GM21423 (cell line): ENCODE results near the gene GSKIP.
"Not testable (repeated sequence)": the region's sequence is repeated elsewhere in the genome, so short reads cannot be mapped to it uniquely, and the experiment has no call there.

Source experiments
- ATAC-seq: cut with Tn5 transposase; IDR thresholded peaks from one replicate; pipeline ENCODE4 v1.9.1; 2021; ENCODE audit warnings: mild to moderate bottlenecking, moderate library complexity; ENCODE audit not compliant: unreplicated experiment

Gene GSKIP

GRCh38 chr14:96362965-96363750 lies at the start of gene GSKIP, which contains the start of gene ATG2B:
Gene GSKIP, plus strand, starts transcription at chr14:96363526. Its CDS starts 18,722 bp downstream, at chr14:96382248.
Gene ATG2B, minus strand, starts transcription at chr14:96363341. Its CDS starts 365 bp downstream, at chr14:96362976.
- peak; percentile 72 for ATAC-seq

- ATAC-seq = no peak
Measured at GRCh38 chr14:96316087-96316486, 47.2 kb upstream of the GSKIP start.

- no peak for ATAC-seq
Measured at GRCh38 chr14:96318836-96319235, 44.5 kb upstream of the GSKIP start.

- ATAC-seq = no peak
Measured at GRCh38 chr14:96320605-96321004, 42.7 kb upstream of the GSKIP start.

- ATAC-seq = no peak
Measured at GRCh38 chr14:96324219-96324618, 39.1 kb upstream of the GSKIP start.

- no peak for ATAC-seq
Measured at GRCh38 chr14:96338551-96338950, 24.8 kb upstream of the GSKIP start.

- ATAC-seq = no peak
Measured at GRCh38 chr14:96341323-96341722, 22.0 kb upstream of the GSKIP start.

GRCh38 chr14:96345669-96346068 lies 17.7 kb upstream of the GSKIP start:
- no peak for ATAC-seq

GRCh38 chr14:96347957-96348356 lies 15.4 kb upstream of the GSKIP start:
- not testable (repeated sequence) for ATAC-seq

GRCh38 chr14:96349286-96350075 lies 13.8 kb upstream of the GSKIP start:
- ATAC-seq = no peak

- ATAC-seq = no peak
Measured at GRCh38 chr14:96351986-96352385, 11.3 kb upstream of the GSKIP start.

- no peak for ATAC-seq
Measured at GRCh38 chr14:96352708-96353107, 10.6 kb upstream of the GSKIP start.

GRCh38 chr14:96354246-96354645 lies 9.1 kb upstream of the GSKIP start:
- no peak for ATAC-seq

- ATAC-seq = no peak
Measured at GRCh38 chr14:96357216-96357615, 6.1 kb upstream of the GSKIP start.

GRCh38 chr14:96359959-96360358 lies 3.4 kb upstream of the GSKIP start:
- ATAC-seq = no peak

- peak; percentile 9 for ATAC-seq
Measured at GRCh38 chr14:96362071-96362964, 1.0 kb upstream of the GSKIP start.

GRCh38 chr14:96363751-96364336 lies 518 bp downstream of the GSKIP start:
- ATAC-seq = peak; percentile 28

- no peak for ATAC-seq
Measured at GRCh38 chr14:96364962-96365361, 1.6 kb downstream of the GSKIP start.

GRCh38 chr14:96368534-96368933 lies 5.2 kb downstream of the GSKIP start:
- no peak for ATAC-seq

- no peak for ATAC-seq
Measured at GRCh38 chr14:96370528-96370927, 7.2 kb downstream of the GSKIP start.

- ATAC-seq = no peak
Measured at GRCh38 chr14:96373538-96373937, 10.2 kb downstream of the GSKIP start.
